Measurements from ENCODE around the gene AIPL1. TPM values are rescaled to one million over a fixed set of nuclear protein-coding genes. Genes with fewer than 3 reads are reported as not detected.

AIPL1 gene
- total and polyA plus RNA-seq, 12 donors = not detected

GRCh38 chr17:6461792-6462524 is 27.0 kb upstream of the AIPL1 start:
- H3K27ac ChIP-seq = no peak overlapping the region
- H3K9me3 ChIP-seq (replicated peaks in 1 of 3) = no peaks in the 10 kb centered on the region
- H3K4me1 ChIP-seq (replicated peaks in 1 of 2) = peaks cover 8 to 14% of the 10 kb centered on the region in 2 donors
- H3K36me3 ChIP-seq (replicated peaks in 1 of 2) = no peaks in the 10 kb centered on the region
- H3K4me3 ChIP-seq = no peak overlapping the region
- 86 to 91% (median 88%) methylated on average over 10 of the region's 10 CpGs for WGBS, 4 donors
- H3K27me3 ChIP-seq = no peaks in the 10 kb centered on the region
- intact Hi-C loops (cut with DNase I) = no loop called here
- DNase-seq = no peak
- TF ChIP-seq POLR2A (IDR thresholded peaks at IDR 0.05) (no peak), CTCF (IDR thresholded peaks at IDR 0.05) (no peak)

GRCh38 chr17:6461246-6461645 is 26.3 kb upstream of the AIPL1 start:
- Histone ChIP-seq H3K27me3 (no peaks in the 10 kb centered on the region), H3K4me3 (no peak overlapping the region), H3K27ac (no peak overlapping the region), H3K9me3 (replicated peaks in 1 of 3) (no peaks in the 10 kb centered on the region), H3K36me3 (replicated peaks in 1 of 2) (no peaks in the 10 kb centered on the region), H3K4me1 (replicated peaks in 1 of 2) (peaks cover 15 to 19% of the 10 kb centered on the region in 2 donors)
- TF ChIP-seq POLR2A (IDR thresholded peaks at IDR 0.05) = no peak
- TF ChIP-seq CTCF (IDR thresholded peaks at IDR 0.05) = no peak
- no peak for DNase-seq
- intact Hi-C loops (cut with DNase I) = no loop called here
- WGBS, 4 donors = 92 to 97% (median 93%) methylated on average over 8 to 14 of the region's 14 CpGs

GRCh38 chr17:6460531-6461161 is 25.7 kb upstream of the AIPL1 start:
- TF ChIP-seq POLR2A (IDR thresholded peaks at IDR 0.05) = no peak
- no peak for TF ChIP-seq CTCF (IDR thresholded peaks at IDR 0.05)
- H3K27ac ChIP-seq = no peak overlapping the region
- H3K9me3 ChIP-seq (replicated peaks in 1 of 3) = no peaks in the 10 kb centered on the region
- 73 to 91% (median 80%) methylated on average over 9 of the region's 9 CpGs for WGBS, 4 donors
- H3K4me1 ChIP-seq (replicated peaks in 1 of 2) = peaks cover 18 to 24% of the 10 kb centered on the region in 2 donors
- no peak for DNase-seq
- H3K36me3 ChIP-seq (replicated peaks in 1 of 2) = no peaks in the 10 kb centered on the region
- H3K4me3 ChIP-seq = no peak overlapping the region
- H3K27me3 ChIP-seq = no peaks in the 10 kb centered on the region
- intact Hi-C loops (cut with DNase I) = no loop called here

- no peak for TF ChIP-seq CTCF (IDR thresholded peaks at IDR 0.05)
- no peak for TF ChIP-seq POLR2A (IDR thresholded peaks at IDR 0.05)
- H3K4me3 ChIP-seq = no peak overlapping the region
- H3K9me3 ChIP-seq (replicated peaks in 1 of 3) = no peaks in the 10 kb centered on the region
- no peak for DNase-seq
- WGBS, 4 donors = 89 to 92% (median 90%) methylated on average over 14 of the region's 14 CpGs
- H3K4me1 ChIP-seq (replicated peaks in 1 of 2) = peaks cover 18 to 24% of the 10 kb centered on the region in 2 donors
- no peaks in the 10 kb centered on the region for H3K36me3 ChIP-seq (replicated peaks in 1 of 2)
- H3K27me3 ChIP-seq = no peaks in the 10 kb centered on the region
- H3K27ac ChIP-seq = peak overlapping the region in 4 of 5 donors; percentile 1 to 93 (median 56)
- intact Hi-C loops (cut with DNase I) = no loop called here
Measured at GRCh38 chr17:6458460-6458950, 23.6 kb upstream of the AIPL1 start.
